Fibroblast of lung (primary cell): ENCODE data around the gene UGT1A7.

Source experiments
- CTCF ChIP-seq, 2 donors: IDR thresholded peaks in 1 of 2; conservative IDR thresholded peaks in 1 of 2; 1 replicate in 1 of 2; 2 replicates in 1 of 2; pipeline ENCODE4 v1.5.1; 2011 to 2012; ENCODE audit warnings: low read length in 2 of 2, control low read depth in 1 of 2, inconsistent platforms in 1 of 2, low read depth in 1 of 2, mild to moderate bottlenecking in 1 of 2
- EZH2 ChIP-seq: IDR thresholded peaks from 2 replicates; pipeline ENCODE4 v1.5.1; 2012; ENCODE audit warnings: low read length, control low read depth, mild to moderate bottlenecking; ENCODE audit errors: missing control alignments

GRCh38 chr2:233810385-233810784 is 128.7 kb downstream of the UGT1A7 start:
- TF ChIP-seq CTCF (conservative IDR thresholded peaks at IDR 0.05 in 1 of 2, IDR thresholded peaks at IDR 0.05 in 1 of 2; ENCODE audit: low read depth in 1 of 2, low read length in 2 of 2) (no peak), EZH2 (no peak)
